K562 (cell line): ENCODE data around the gene KLK1. TPM values are rescaled to one million over a fixed set of nuclear protein-coding genes. Genes with fewer than 3 reads are reported as not detected.

ENCODE experiments used
- ATAC-seq: fragments of 200-7000 bp; cut with Tn5 transposase; 3 replicates; pipeline ENCODE4 v1.9.1; 2020; ENCODE audit warnings: moderate library complexity
- BruUV-seq: library from RNA; stranded (reverse); fragments of 400-500 nt; replicated peaks from 2 replicates; lab custom pipeline; 2021; lab: Mats Ljungman, UMichigan
- CTCF ChIA-PET: fragments of 300-600 bp; formaldehyde crosslinking; extraction: SDS; loops from one replicate; lab custom pipeline; 2021; ENCODE audit warnings: low intra/inter-chr PET ratio; lab: Yijun Ruan, JAX
- POLR2A ChIA-PET: fragments of 300-600, 350-650 bp; sonication (Branson Sonifier 250); formaldehyde crosslinking; extraction: SDS; loops from one replicate; lab custom pipeline; 2021; ENCODE audit warnings: antibody characterized with exemption, inconsistent platforms; lab: Yijun Ruan, JAX
- DNase-seq, 4 experiments: peaks; one replicate each; pipeline versions ENCODE4 v3.0.0 to v3.0.0-alpha.2; 2011 to 2018; ENCODE audit warnings: low spot score in 3 of 4, mixed read lengths in 3 of 4; ENCODE audit errors: extremely low read depth in 1 of 4
- FAIRE-seq: peaks from 2 replicates; lab custom pipeline; 2011; peaks lifted over from hg19 to GRCh38; lab: Jason Lieb, UNC
- H2AFZ ChIP-seq: 2 replicates; pipeline ENCODE4 v1.6.0; 2011; ENCODE audit warnings: low read depth, low read length, control low read depth, inconsistent platforms
- H3K27ac ChIP-seq: fragments of 200-600 bp; 3 replicates; pipeline ENCODE4 v1.8.0; 2011; ENCODE audit warnings: low read depth, mild to moderate bottlenecking, control low read depth, inconsistent platforms, low read length, moderate library complexity, mixed read lengths; ENCODE audit errors: extremely low read depth
- H3K27me3 ChIP-seq, 2 experiments: fragments of 300-600 bp in 1 of 2; 2 replicates in 1 of 2; 3 replicates in 1 of 2; pipeline versions ENCODE4 v1.6.0 to v1.8.0; 2011; ENCODE audit warnings: inconsistent platforms in 2 of 2, low read length in 2 of 2, mild to moderate bottlenecking in 1 of 2, mixed read lengths in 1 of 2, moderate library complexity in 1 of 2; ENCODE audit not compliant: control insufficient read depth in 2 of 2, insufficient read depth in 2 of 2
- H3K36me3 ChIP-seq: fragments of 300-600 bp; 3 replicates; pipeline ENCODE4 v1.8.0; 2011; ENCODE audit warnings: mild to moderate bottlenecking, low read length, inconsistent platforms; ENCODE audit not compliant: control insufficient read depth, insufficient read depth
- H3K4me1 ChIP-seq, 2 experiments: fragments of 200-600 bp in 1 of 2; replicated peaks in 1 of 2; 2 replicates in 1 of 2; 3 replicates in 1 of 2; pipeline versions ENCODE4 v1.5.1 to v1.8.0; 2011; ENCODE audit warnings: inconsistent platforms in 2 of 2, low read length in 2 of 2, mild to moderate bottlenecking in 1 of 2, mixed read lengths in 1 of 2, moderate library complexity in 1 of 2; ENCODE audit not compliant: control insufficient read depth in 2 of 2, insufficient read depth in 2 of 2
- H3K4me2 ChIP-seq: 2 replicates; pipeline ENCODE4 v1.6.1; 2011; ENCODE audit warnings: low read length, control low read depth, inconsistent platforms, mixed read lengths; ENCODE audit not compliant: insufficient read depth
- H3K4me3 ChIP-seq: fragments of 200-600 bp; sonication (generic), shearing (Covaris generic); 2 replicates; pipeline ENCODE4 v1.5.1; 2016; ENCODE audit warnings: control low read depth, inconsistent platforms
- H3K79me2 ChIP-seq: fragments of 200-600 bp; 3 replicates; pipeline ENCODE4 v1.8.0; 2011; ENCODE audit warnings: low read length, inconsistent platforms; ENCODE audit not compliant: control insufficient read depth, insufficient read depth
- H3K9ac ChIP-seq, 2 experiments: 2 replicates each; pipeline versions ENCODE4 v1.6.0 to v1.6.1; 2011; ENCODE audit warnings: low read depth in 2 of 2, low read length in 2 of 2, control low read depth in 1 of 2, inconsistent platforms in 1 of 2, mild to moderate bottlenecking in 1 of 2, mixed read lengths in 1 of 2; ENCODE audit not compliant: insufficient read depth in 1 of 2
- H3K9me1 ChIP-seq: one replicate; pipeline ENCODE4 v1.6.0; 2011; ENCODE audit warnings: inconsistent platforms, mild to moderate bottlenecking, low read length, moderate library complexity; ENCODE audit not compliant: control insufficient read depth, insufficient read depth
- H3K9me3 ChIP-seq: replicated peaks from 2 replicates; pipeline ENCODE4 v1.5.1; 2011; ENCODE audit warnings: low read depth, low read length, inconsistent platforms; ENCODE audit not compliant: control insufficient read depth, insufficient read depth
- H4K20me1 ChIP-seq: replicated peaks from 2 replicates; pipeline ENCODE4 v1.6.1; 2011; ENCODE audit warnings: low read length, inconsistent platforms, mixed read lengths; ENCODE audit not compliant: control insufficient read depth, insufficient read depth
- NR4A1 ChIP-seq, 2 experiments: fragments of 250-450 bp in 1 of 2; fragments of 450-650 bp in 1 of 2; sonication (Bioruptor Pico) in 1 of 2; IDR thresholded peaks; 2 replicates each; pipeline versions ENCODE4 v1.4.0 to v1.6.1; 2016 to 2020; ENCODE audit warnings: mild to moderate bottlenecking in 2 of 2, missing compliant biosample characterization in 1 of 2, missing genetic modification characterization in 1 of 2, moderate library complexity in 1 of 2
- POLR3A ChIP-seq: IDR thresholded peaks from 2 replicates; pipeline ENCODE4 v1.6.1; 2011; ENCODE audit warnings: borderline replicate concordance, mild to moderate bottlenecking, moderate library complexity; ENCODE audit not compliant: insufficient read length, insufficient read depth; ENCODE audit errors: extremely low read depth
- RBM22 ChIP-seq: fragments of 200-400 bp; formaldehyde crosslinking; IDR thresholded peaks from 2 replicates; pipeline ENCODE4 v1.6.1; 2018; ENCODE audit warnings: low read length, low read depth; ENCODE audit not compliant: poor library complexity, severe bottlenecking
- SMAD3 ChIP-seq: fragments of 450-650 bp; formaldehyde crosslinking; conservative IDR thresholded peaks from 2 replicates; pipeline ENCODE4 v1.4.0; 2020; ENCODE audit warnings: mild to moderate bottlenecking
- SMARCA4 ChIP-seq: fragments of 450-650 bp; IDR thresholded peaks from 2 replicates; pipeline ENCODE4 v1.6.1; 2016
- ZC3H11A ChIP-seq: IDR thresholded peaks from 2 replicates; pipeline ENCODE4 v1.6.1; 2012; ENCODE audit warnings: low read depth, low read length, improper control_type of control experiment
- ZNF12 ChIP-seq: sonication (generic); formaldehyde crosslinking; IDR thresholded peaks from 2 replicates; pipeline ENCODE4 v1.4.0; 2020; ENCODE audit warnings: mild to moderate bottlenecking, missing genetic modification reagents
- ZNF780A ChIP-seq: fragments of 250-450 bp; sonication (Bioruptor Pico); IDR thresholded peaks from 2 replicates; pipeline ENCODE4 v1.5.0; 2021; ENCODE audit warnings: mild to moderate bottlenecking
- ZNF785 ChIP-seq: fragments of 250-450 bp; sonication (Bioruptor Pico); IDR thresholded peaks from 2 replicates; pipeline ENCODE4 v1.4.0; 2020; ENCODE audit warnings: mild to moderate bottlenecking
- WGBS: fragments of 100-300 bp; shearing (Covaris generic); methylation state at CpG from one replicate; pipeline ENCODE4 v1.1.6; 2016; ENCODE audit warnings: low coverage, mixed read lengths; ENCODE audit not compliant: insufficient coverage; ENCODE audit errors: missing lambda C conversion rate; 5-methylcytosine and 5-hydroxymethylcytosine counted together
- in situ Hi-C: fragments of 300-500 bp; cut with MboI; formaldehyde crosslinking; loops from 4 replicates; pipeline ENCODE4 v1.15.0; 2018; ENCODE audit warnings: inconsistent platforms, mixed read lengths
- intact Hi-C: fragments of 100-400 bp; cut with micrococcal nuclease; formaldehyde crosslinking; loops from 2 replicates; pipeline ENCODE4 v1.14.2; 2022
- polyA plus RNA-seq, 8 experiments: library from polyadenylated mRNA; depleted of rRNA in 4 of 8; stranded (reverse) in 5 of 8; unstranded in 3 of 8; fragments of >200 nt; fragmentation: Nextera tagmentation in 2 of 8; fragmentation: Illumina TruSeq in 1 of 8; extraction: Ambion mirVana in 2 of 8; extraction: Trizol in 1 of 8; gene quantifications; 2 replicates each; pipeline versions ENCODE4 v1.2.1 to v1.2.3, GENCODE V29; 2011 to 2014; ENCODE audit warnings: inconsistent platforms in 1 of 8, missing spikeins in 1 of 8
- total RNA-seq, 7 experiments: library from RNA; depleted of rRNA in 6 of 7; stranded (reverse); fragments of >200 nt in 6 of 7; fragmentation: Illumina TruSeq in 2 of 7; extraction: Trizol in 2 of 7; gene quantifications; 2 replicates each; pipeline versions ENCODE4 v1.2.1 to v1.2.3, GENCODE V29; 2011 to 2021; ENCODE audit warnings: low replicate concordance in 1 of 7
- TF ChIP-seq, protein P1 (sequence below): sonication (generic); formaldehyde crosslinking; IDR thresholded peaks from 2 replicates; pipeline ENCODE4 v1.8.1; 2023; ENCODE audit warnings: mild to moderate bottlenecking, missing genetic modification reagents
- TF ChIP-seq, protein P2 (sequence below): sonication (generic); formaldehyde crosslinking; IDR thresholded peaks from 2 replicates; pipeline ENCODE4 v1.8.0; 2022; ENCODE audit warnings: mild to moderate bottlenecking, missing genetic modification reagents
- TF ChIP-seq, protein P3 (sequence below): fragments of 450-650 bp; IDR thresholded peaks from 2 replicates; pipeline ENCODE4 v1.6.1; 2016; ENCODE audit warnings: low read depth, mild to moderate bottlenecking, moderate library complexity
- TF ChIP-seq, protein P4 (sequence below): fragments of 450-650 bp; IDR thresholded peaks from one replicate; pipeline ENCODE4 v1.6.1; 2018; ENCODE audit warnings: mild to moderate bottlenecking, moderate library complexity; ENCODE audit not compliant: partially characterized antibody

The KLK1 gene
- total and polyA plus RNA-seq, 9 of the 15 experiments (the other 6 are each of a cell fraction or from before 2014, with no cell fraction given), result 0.87 to 15.4 (median 9.1) TPM

DNA sequence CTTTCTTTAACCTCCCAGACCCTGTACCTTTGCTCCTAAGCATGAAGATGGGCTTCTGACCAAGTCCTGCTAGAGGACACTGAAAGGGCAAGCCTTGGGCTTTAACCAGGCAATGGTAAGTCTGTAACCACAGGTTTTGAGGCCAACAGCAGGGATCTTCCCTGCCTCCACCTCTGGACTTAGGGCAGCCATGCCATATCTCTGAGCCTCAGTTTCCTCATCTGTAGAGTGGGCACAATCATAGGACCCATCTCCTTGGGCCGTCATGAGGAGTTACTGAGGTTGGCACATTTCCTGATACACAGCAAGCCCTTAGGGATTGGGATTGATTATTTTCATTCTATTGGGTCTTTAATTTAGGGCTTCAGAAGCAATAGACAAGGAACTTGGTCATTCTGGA, 14.7 kb downstream of the KLK1 start (continued):
- TF ChIP-seq, protein P1, sequence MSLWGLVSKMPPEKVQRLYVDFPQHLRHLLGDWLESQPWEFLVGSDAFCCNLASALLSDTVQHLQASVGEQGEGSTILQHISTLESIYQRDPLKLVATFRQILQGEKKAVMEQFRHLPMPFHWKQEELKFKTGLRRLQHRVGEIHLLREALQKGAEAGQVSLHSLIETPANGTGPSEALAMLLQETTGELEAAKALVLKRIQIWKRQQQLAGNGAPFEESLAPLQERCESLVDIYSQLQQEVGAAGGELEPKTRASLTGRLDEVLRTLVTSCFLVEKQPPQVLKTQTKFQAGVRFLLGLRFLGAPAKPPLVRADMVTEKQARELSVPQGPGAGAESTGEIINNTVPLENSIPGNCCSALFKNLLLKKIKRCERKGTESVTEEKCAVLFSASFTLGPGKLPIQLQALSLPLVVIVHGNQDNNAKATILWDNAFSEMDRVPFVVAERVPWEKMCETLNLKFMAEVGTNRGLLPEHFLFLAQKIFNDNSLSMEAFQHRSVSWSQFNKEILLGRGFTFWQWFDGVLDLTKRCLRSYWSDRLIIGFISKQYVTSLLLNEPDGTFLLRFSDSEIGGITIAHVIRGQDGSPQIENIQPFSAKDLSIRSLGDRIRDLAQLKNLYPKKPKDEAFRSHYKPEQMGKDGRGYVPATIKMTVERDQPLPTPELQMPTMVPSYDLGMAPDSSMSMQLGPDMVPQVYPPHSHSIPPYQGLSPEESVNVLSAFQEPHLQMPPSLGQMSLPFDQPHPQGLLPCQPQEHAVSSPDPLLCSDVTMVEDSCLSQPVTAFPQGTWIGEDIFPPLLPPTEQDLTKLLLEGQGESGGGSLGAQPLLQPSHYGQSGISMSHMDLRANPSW (CRISPR knock-in tag), result no peak
- no peak for TF ChIP-seq ZNF780A (CRISPR knock-in tag)
- TF ChIP-seq NR4A1 (CRISPR knock-in tag; IDR thresholded peaks at IDR 0.05), result no peak
- no peak for TF ChIP-seq NR4A1 (tag; IDR thresholded peaks at IDR 0.05)
- no peak for TF ChIP-seq ZC3H11A
- TF ChIP-seq SMAD3 (CRISPR knock-in tag), result no peak
- no peak for TF ChIP-seq ZNF785

DNA sequence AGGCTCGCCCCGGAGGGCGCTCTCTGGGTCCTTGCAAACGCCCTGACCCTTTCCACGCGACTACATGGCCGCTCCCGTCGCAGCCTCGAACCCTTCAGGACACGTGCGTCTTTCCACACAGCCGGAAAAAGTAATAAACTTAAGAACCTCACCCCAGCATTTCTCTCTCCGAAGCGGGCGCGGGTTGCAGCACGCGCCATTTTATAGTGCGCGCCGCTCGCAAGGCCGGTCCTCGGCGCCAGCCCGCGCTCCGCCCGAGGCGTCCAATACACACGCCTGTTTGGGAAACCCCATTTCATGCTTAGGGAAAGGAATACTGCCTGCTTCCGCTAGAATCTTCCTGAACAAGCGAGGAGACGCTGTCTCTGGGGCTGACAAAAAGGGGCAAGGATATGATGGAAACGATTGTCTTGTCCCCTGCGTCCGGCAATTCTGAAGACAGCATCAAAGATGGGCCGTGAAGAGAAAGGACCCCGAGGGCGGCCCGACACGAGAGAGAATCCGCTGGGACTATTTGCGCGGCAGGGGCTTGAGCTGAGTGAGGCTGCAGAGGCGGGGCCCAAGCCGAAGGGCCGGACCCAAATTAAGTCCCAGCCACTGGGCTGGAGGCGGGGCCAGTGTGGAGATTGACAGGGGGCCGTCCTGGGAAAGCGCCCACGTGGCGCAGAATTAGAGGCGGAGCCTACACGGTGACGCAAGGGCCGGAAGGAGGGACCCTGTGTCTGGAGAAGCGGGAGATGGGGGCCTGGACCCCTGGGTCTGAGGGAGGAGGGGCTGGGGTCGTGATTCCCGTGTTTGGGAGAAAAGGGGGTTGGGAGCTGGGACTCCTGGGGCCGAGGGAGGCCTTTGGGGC, 18.9 kb downstream of the KLK1 start:
- H3K27me3 ChIP-seq, result no peaks in the 10 kb centered on the region
- H3K9me3 ChIP-seq, result no peaks in the 10 kb centered on the region
- peaks cover 29% of the 10 kb centered on the region for H4K20me1 ChIP-seq
- H2AFZ ChIP-seq, result peak overlapping the region; percentile 100
- WGBS, result under 1% methylated on average over 59 of the region's 62 CpGs
- FAIRE-seq (peak; percentile 91), ATAC-seq (peak; percentile 96), DNase-seq (peak; percentile 95 to 99 (median 97))
- H3K27ac ChIP-seq, result peak overlapping the region; percentile 100
- H3K4me1 ChIP-seq, result peaks cover 14 to 24% of the 10 kb centered on the region in 2 experiments; a peak in 4 of 5 replicates
- intact Hi-C loops (loop anchor here (5.0 kb wide), 1 partner anchor 33 kb away; no protein-coding TSS in a partner anchor), in situ Hi-C loops (no loop called here)
- peaks cover 48% of the 10 kb centered on the region for H3K79me2 ChIP-seq
- peak overlapping the region; percentile 97 to 99 for H3K9ac ChIP-seq
- H3K9me1 ChIP-seq, result peaks cover 7% of the 10 kb centered on the region
- ChIA-PET CTCF (no interaction called here), POLR2A (interaction anchor here (0.5 to 5.0 kb wide), 45 partner anchors 9 to 1794 kb away, joined by 3 to 70 read pairs (median 3); partner anchors contain the start of genes JOSD2, KLK1, KLK2 and KLK3)
- H3K36me3 ChIP-seq, result peaks cover 40% of the 10 kb centered on the region
- peak overlapping the region; percentile 99 for H3K4me3 ChIP-seq
- H3K4me2 ChIP-seq, result peak overlapping the region; percentile 99
- no TSS peak for BruUV-seq
- TF ChIP-seq SMARCA4, result no peak
- TF ChIP-seq, protein P2, sequence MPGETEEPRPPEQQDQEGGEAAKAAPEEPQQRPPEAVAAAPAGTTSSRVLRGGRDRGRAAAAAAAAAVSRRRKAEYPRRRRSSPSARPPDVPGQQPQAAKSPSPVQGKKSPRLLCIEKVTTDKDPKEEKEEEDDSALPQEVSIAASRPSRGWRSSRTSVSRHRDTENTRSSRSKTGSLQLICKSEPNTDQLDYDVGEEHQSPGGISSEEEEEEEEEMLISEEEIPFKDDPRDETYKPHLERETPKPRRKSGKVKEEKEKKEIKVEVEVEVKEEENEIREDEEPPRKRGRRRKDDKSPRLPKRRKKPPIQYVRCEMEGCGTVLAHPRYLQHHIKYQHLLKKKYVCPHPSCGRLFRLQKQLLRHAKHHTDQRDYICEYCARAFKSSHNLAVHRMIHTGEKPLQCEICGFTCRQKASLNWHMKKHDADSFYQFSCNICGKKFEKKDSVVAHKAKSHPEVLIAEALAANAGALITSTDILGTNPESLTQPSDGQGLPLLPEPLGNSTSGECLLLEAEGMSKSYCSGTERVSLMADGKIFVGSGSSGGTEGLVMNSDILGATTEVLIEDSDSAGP (CRISPR knock-in tag), result no peak
- TF ChIP-seq RBM22, result peak; percentile 96
- TF ChIP-seq ZNF12 (CRISPR knock-in tag), result peak; percentile 52; the same call in 1 of the 2 replicates
- TF ChIP-seq, protein P3, sequence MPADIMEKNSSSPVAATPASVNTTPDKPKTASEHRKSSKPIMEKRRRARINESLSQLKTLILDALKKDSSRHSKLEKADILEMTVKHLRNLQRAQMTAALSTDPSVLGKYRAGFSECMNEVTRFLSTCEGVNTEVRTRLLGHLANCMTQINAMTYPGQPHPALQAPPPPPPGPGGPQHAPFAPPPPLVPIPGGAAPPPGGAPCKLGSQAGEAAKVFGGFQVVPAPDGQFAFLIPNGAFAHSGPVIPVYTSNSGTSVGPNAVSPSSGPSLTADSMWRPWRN, result no peak
- TF ChIP-seq POLR3A, result no peak
- TF ChIP-seq, protein P4, sequence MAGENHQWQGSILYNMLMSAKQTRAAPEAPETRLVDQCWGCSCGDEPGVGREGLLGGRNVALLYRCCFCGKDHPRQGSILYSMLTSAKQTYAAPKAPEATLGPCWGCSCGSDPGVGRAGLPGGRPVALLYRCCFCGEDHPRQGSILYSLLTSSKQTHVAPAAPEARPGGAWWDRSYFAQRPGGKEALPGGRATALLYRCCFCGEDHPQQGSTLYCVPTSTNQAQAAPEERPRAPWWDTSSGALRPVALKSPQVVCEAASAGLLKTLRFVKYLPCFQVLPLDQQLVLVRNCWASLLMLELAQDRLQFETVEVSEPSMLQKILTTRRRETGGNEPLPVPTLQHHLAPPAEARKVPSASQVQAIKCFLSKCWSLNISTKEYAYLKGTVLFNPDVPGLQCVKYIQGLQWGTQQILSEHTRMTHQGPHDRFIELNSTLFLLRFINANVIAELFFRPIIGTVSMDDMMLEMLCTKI, result no peak
